H9 (cell line): ENCODE measurements around the gene PCCA. TPM values are rescaled to one million over a fixed set of nuclear protein-coding genes. Genes with fewer than 3 reads are reported as not detected.

ENCODE experiments used
- DNase-seq: peaks from one replicate; pipeline ENCODE4 v3.0.0-alpha.2; 2017
- H2AFZ ChIP-seq: one replicate; pipeline ENCODE4 v1.6.1; 2013; ENCODE audit warnings: mild to moderate bottlenecking, low read length, control low read depth, moderate library complexity
- H2AK5ac ChIP-seq: 2 replicates; pipeline ENCODE4 v1.6.1; 2013; ENCODE audit warnings: low read length, control low read depth, mixed read lengths; ENCODE audit not compliant: insufficient read length
- H2BK120ac ChIP-seq: one replicate; pipeline ENCODE4 v1.6.1; 2013; ENCODE audit warnings: low read depth, mild to moderate bottlenecking, low read length, control low read depth, inconsistent platforms; ENCODE audit not compliant: poor library complexity, severe bottlenecking
- H2BK12ac ChIP-seq: 2 replicates; pipeline ENCODE4 v1.6.1; 2013; ENCODE audit warnings: low read length, control low read depth, mixed read lengths, low read depth; ENCODE audit not compliant: insufficient read length
- H2BK15ac ChIP-seq: 2 replicates; pipeline ENCODE4 v1.6.1; 2013; ENCODE audit warnings: low read depth, low read length, control low read depth
- H2BK20ac ChIP-seq: one replicate; pipeline ENCODE4 v1.6.1; 2013; ENCODE audit warnings: low read depth, mild to moderate bottlenecking, low read length, control low read depth, inconsistent platforms; ENCODE audit not compliant: poor library complexity, severe bottlenecking
- H2BK5ac ChIP-seq: 2 replicates; pipeline ENCODE4 v1.6.1; 2013; ENCODE audit warnings: low read length, control low read depth, mixed read lengths; ENCODE audit not compliant: insufficient read length
- H3K14ac ChIP-seq: 2 replicates; pipeline ENCODE4 v1.6.1; 2013; ENCODE audit warnings: low read length, control low read depth; ENCODE audit not compliant: insufficient read depth
- H3K18ac ChIP-seq: 2 replicates; pipeline ENCODE4 v1.6.1; 2013; ENCODE audit warnings: low read depth, mild to moderate bottlenecking, mixed read lengths, low read length, control low read depth; ENCODE audit not compliant: insufficient read length
- H3K23ac ChIP-seq: 2 replicates; pipeline ENCODE4 v1.6.1; 2013; ENCODE audit warnings: low read length, control low read depth, mixed read lengths, low read depth; ENCODE audit not compliant: insufficient read length
- H3K23me2 ChIP-seq: 2 replicates; pipeline ENCODE4 v1.6.1; 2013; ENCODE audit warnings: low read depth, mild to moderate bottlenecking, mixed read lengths, low read length, control low read depth; ENCODE audit not compliant: insufficient read length, poor library complexity, severe bottlenecking
- H3K27ac ChIP-seq: 2 replicates; pipeline ENCODE4 v1.5.1; 2013; ENCODE audit warnings: low read length, control low read depth, mixed read lengths, low read depth; ENCODE audit not compliant: insufficient read length
- H3K27me3 ChIP-seq: 2 replicates; pipeline ENCODE4 v1.6.1; 2013; ENCODE audit warnings: low read length, control low read depth, inconsistent platforms; ENCODE audit not compliant: insufficient read depth
- H3K4ac ChIP-seq: 2 replicates; pipeline ENCODE4 v1.6.1; 2013; ENCODE audit warnings: low read depth, mild to moderate bottlenecking, control low read depth, inconsistent platforms, low read length, moderate library complexity
- H3K4me1 ChIP-seq: 2 replicates; pipeline ENCODE4 v1.6.1; 2013; ENCODE audit warnings: low read length, control low read depth, inconsistent platforms; ENCODE audit not compliant: insufficient read depth
- H3K4me2 ChIP-seq: 2 replicates; pipeline ENCODE4 v1.6.1; 2013; ENCODE audit warnings: low read length, control low read depth, mixed read lengths; ENCODE audit not compliant: insufficient read length, insufficient read depth
- H3K56ac ChIP-seq: 2 replicates; pipeline ENCODE4 v1.6.1; 2013; ENCODE audit warnings: low read depth, mild to moderate bottlenecking, mixed read lengths, low read length, control low read depth; ENCODE audit not compliant: insufficient read length
- H3K79me1 ChIP-seq: 2 replicates; pipeline ENCODE4 v1.6.1; 2013; ENCODE audit warnings: low read depth, mild to moderate bottlenecking, moderate library complexity, low read length, control low read depth, inconsistent platforms; ENCODE audit not compliant: insufficient read depth, poor library complexity, severe bottlenecking
- H3K79me2 ChIP-seq: 2 replicates; pipeline ENCODE4 v1.6.1; 2013; ENCODE audit warnings: low read length, control low read depth, inconsistent platforms; ENCODE audit not compliant: insufficient read depth
- H3K9ac ChIP-seq: 2 replicates; pipeline ENCODE4 v1.6.1; 2013; ENCODE audit warnings: low read length, control low read depth, mixed read lengths; ENCODE audit not compliant: insufficient read length; ENCODE audit errors: extremely low read depth
- H3K9me3 ChIP-seq: one replicate; pipeline ENCODE4 v1.6.1; 2013; ENCODE audit warnings: low read depth, low read length, inconsistent platforms; ENCODE audit not compliant: control insufficient read depth
- H3T11ph ChIP-seq: one replicate; pipeline ENCODE4 v1.6.1; 2013; ENCODE audit warnings: mild to moderate bottlenecking, low read length, control low read depth, inconsistent platforms
- H4K20me1 ChIP-seq: one replicate; pipeline ENCODE4 v1.6.1; 2013; ENCODE audit not compliant: control insufficient read depth, insufficient read length, insufficient read depth
- H4K5ac ChIP-seq: 2 replicates; pipeline ENCODE4 v1.6.1; 2013; ENCODE audit warnings: low read depth, mild to moderate bottlenecking, mixed read lengths, low read length, control low read depth; ENCODE audit not compliant: insufficient read length
- H4K8ac ChIP-seq: replicated peaks from 2 replicates; pipeline ENCODE4 v1.6.1; 2013; ENCODE audit warnings: low read length, control low read depth, mixed read lengths, low read depth; ENCODE audit not compliant: insufficient read length
- H4K91ac ChIP-seq: 2 replicates; pipeline ENCODE4 v1.6.1; 2013; ENCODE audit warnings: low read depth, mild to moderate bottlenecking, moderate library complexity, mixed read lengths, low read length, control low read depth; ENCODE audit not compliant: insufficient read length
- H3K27ac Mint-ChIP-seq, 3 experiments: 2 replicates in 2 of 3; 3 replicates in 1 of 3; pipeline ENCODE4 v1.8.0; 2020 to 2021; ENCODE audit warnings: mixed read lengths in 3 of 3, mild to moderate bottlenecking in 1 of 3, moderate library complexity in 1 of 3
- H3K27me3 Mint-ChIP-seq: 2 replicates; pipeline ENCODE4 v1.8.0; 2021; ENCODE audit warnings: low read depth, mild to moderate bottlenecking, moderate library complexity, mixed read lengths
- H3K36me3 Mint-ChIP-seq, 3 experiments: 2 replicates in 2 of 3; 3 replicates in 1 of 3; pipeline ENCODE4 v1.8.0; 2020 to 2021; ENCODE audit warnings: low read depth in 3 of 3, mixed read lengths in 3 of 3; ENCODE audit not compliant: insufficient read depth in 1 of 3
- H3K4me1 Mint-ChIP-seq, 2 experiments: 2 replicates each; pipeline ENCODE4 v1.8.0; 2020; ENCODE audit warnings: mixed read lengths in 2 of 2
- H3K4me3 Mint-ChIP-seq, 2 experiments: 2 replicates in 1 of 2; 3 replicates in 1 of 2; pipeline ENCODE4 v1.8.0; 2020 to 2021; ENCODE audit warnings: mild to moderate bottlenecking in 2 of 2, mixed read lengths in 2 of 2, moderate library complexity in 1 of 2
- H3K9me3 Mint-ChIP-seq, 2 experiments: 2 replicates in 1 of 2; 3 replicates in 1 of 2; pipeline ENCODE4 v1.8.0; 2020; ENCODE audit warnings: mild to moderate bottlenecking in 2 of 2, mixed read lengths in 2 of 2, moderate library complexity in 1 of 2
- WGBS: extraction: QIAGEN DNeasy Blood & Tissue Kit; methylation state at CpG from one replicate; pipeline ENCODE4 v1.1.7; 2013; ENCODE audit warnings: missing lambda C conversion rate, low lambda C conversion rate, mixed read lengths; ENCODE audit not compliant: insufficient read length; ENCODE audit errors: extremely low coverage; 5-methylcytosine and 5-hydroxymethylcytosine counted together
- total RNA-seq: library from RNA; stranded (reverse); gene quantifications from 2 replicates; pipeline ENCODE4 v1.2.1, GENCODE V29; 2021
- TF ChIP-seq, protein P1 (sequence below): fragments of 200-600 bp; sonication (generic); conservative IDR thresholded peaks from 3 replicates; pipeline ENCODE4 v1.8.0; 2021; ENCODE audit warnings: antibody characterized with exemption, mild to moderate bottlenecking

PCCA gene
- total RNA-seq, 1 experiment from 2014 or later: 56.5 TPM

DNA sequence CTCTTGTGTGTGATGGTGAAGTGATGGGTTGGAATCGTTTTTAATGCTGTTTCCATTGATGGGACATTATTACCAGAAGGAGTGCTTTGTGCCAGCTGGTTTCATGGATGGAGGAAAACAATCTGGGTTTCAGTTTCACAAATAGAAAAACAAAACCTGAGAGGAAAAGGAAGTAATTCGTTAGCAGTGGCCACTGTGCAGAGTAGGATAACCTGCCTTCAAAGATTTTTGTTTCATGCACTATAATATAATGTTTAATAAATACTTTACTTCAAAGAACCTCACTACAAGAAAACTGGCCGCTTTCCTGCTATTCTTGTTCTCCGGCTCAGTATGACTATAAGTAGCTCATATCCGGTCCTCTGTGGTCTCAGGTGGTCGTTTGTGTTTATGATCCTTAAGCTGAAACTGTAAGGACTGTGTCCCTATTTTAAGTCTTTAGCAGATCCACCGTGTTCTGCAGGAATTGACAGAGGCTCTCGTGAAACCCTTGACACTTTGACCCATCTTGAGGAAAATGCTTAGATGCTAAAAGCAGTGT, 395.0 kb downstream of the PCCA start:
- Histone ChIP-seq H4K8ac (no peak overlapping the region), H3K23ac (no peak overlapping the region), H2BK12ac (no peak overlapping the region), H3K9me3 (no peaks in the 10 kb centered on the region), H3K27ac (no peak overlapping the region), H3K9ac (peak overlapping the region; percentile 34), H2BK15ac (no peak overlapping the region), H3K23me2 (no peaks in the 10 kb centered on the region), H3K14ac (no peak overlapping the region), H2AK5ac (no peak overlapping the region), H2AFZ (no peak overlapping the region), H3K4me1 (peaks cover 4% of the 10 kb centered on the region; the same call in 1 of the 2 replicates), H3K79me2 (no peaks in the 10 kb centered on the region), H2BK20ac (no peak overlapping the region), H3T11ph (no peak overlapping the region), H4K5ac (no peak overlapping the region), H3K4me2 (no peak overlapping the region), H4K20me1 (no peaks in the 10 kb centered on the region), H4K91ac (no peak overlapping the region), H2BK120ac (no peak overlapping the region), H3K18ac (no peak overlapping the region), H3K27me3 (no peaks in the 10 kb centered on the region), H3K56ac (no peak overlapping the region), H3K79me1 (no peaks in the 10 kb centered on the region), H3K4ac (no peak overlapping the region), H2BK5ac (no peak overlapping the region)
- Mint-ChIP-seq H3K27me3 (no peaks in the 10 kb centered on the region), H3K9me3 (peaks cover 0 to 3% of the 10 kb centered on the region in 2 experiments; a peak in 1 of 5 replicates), H3K4me3 (no peak overlapping the region), H3K27ac (no peak overlapping the region; a peak in 1 of 7 replicates), H3K4me1 (peaks cover 36 to 41% of the 10 kb centered on the region in 2 experiments), H3K36me3 (peaks cover 0 to 5% (median 1%) of the 10 kb centered on the region in 3 experiments; a peak in 2 of 7 replicates)
- DNase-seq: no peak
- WGBS: no CpG with 5 or more reads among the region's 8 CpGs
- TF ChIP-seq, protein P1, sequence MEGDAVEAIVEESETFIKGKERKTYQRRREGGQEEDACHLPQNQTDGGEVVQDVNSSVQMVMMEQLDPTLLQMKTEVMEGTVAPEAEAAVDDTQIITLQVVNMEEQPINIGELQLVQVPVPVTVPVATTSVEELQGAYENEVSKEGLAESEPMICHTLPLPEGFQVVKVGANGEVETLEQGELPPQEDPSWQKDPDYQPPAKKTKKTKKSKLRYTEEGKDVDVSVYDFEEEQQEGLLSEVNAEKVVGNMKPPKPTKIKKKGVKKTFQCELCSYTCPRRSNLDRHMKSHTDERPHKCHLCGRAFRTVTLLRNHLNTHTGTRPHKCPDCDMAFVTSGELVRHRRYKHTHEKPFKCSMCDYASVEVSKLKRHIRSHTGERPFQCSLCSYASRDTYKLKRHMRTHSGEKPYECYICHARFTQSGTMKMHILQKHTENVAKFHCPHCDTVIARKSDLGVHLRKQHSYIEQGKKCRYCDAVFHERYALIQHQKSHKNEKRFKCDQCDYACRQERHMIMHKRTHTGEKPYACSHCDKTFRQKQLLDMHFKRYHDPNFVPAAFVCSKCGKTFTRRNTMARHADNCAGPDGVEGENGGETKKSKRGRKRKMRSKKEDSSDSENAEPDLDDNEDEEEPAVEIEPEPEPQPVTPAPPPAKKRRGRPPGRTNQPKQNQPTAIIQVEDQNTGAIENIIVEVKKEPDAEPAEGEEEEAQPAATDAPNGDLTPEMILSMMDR: no peak
